ENCODE results near the gene C19orf25.

DNA sequence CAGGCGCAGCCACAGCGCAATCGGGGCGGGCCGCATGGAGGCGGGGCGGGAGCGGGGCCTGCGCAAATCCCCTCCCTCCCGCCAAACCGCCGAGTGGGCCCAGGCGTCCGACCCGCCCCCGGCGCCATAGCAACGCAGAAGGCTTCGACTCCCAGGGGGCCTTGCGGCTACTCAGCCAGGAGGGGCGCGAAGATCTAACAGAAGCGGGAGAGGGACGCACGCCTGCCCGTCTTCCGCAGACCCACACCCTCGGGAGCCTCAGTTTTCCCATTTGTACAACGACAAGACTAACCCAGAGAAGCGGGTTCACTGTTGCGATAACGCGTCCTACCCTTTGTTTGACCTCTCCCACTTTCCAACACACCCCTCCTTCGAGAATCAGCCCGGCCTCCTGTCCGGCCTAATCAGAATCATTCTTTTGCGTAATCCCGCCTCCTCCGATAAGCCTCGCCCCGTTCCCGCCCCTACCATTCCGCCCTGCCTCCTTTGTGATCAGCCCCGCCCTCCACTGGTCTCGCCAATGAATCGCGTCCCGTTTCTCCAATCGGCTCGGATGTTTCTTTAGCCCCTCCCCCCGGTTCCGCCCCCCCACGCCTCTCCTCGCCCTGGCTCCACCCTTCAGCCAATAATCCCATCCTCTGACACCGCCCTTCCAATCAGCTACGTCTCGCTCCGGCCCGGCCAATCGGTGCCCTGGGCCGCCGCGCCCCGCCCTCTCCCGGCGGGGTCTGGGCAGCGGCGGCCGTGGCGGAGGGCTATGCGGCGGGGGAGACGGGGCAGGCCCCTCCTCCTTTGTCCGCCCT, 11.5 kb upstream of the C19orf25 start, which contains the start of gene PCSK4:
- TF ChIP-seq CTCF (IDR thresholded peaks at IDR 0.05; ENCODE audit: borderline replicate concordance, extremely low read depth, low read length, poor library complexity, severe bottlenecking) = no peak
- no peak for TF ChIP-seq EZH2 (IDR thresholded peaks at IDR 0.05; ENCODE audit: borderline replicate concordance, low read depth, low read length, severe bottlenecking)
